ENCODE results near the gene CUBN. TPM values are rescaled to one million over a fixed set of nuclear protein-coding genes. Genes with fewer than 3 reads are reported as not detected.

The CUBN gene
- polyA plus RNA-seq, 2 of the 4 experiments (the other 2 are of a cell fraction): 0.08 to 0.28 TPM

DNA sequence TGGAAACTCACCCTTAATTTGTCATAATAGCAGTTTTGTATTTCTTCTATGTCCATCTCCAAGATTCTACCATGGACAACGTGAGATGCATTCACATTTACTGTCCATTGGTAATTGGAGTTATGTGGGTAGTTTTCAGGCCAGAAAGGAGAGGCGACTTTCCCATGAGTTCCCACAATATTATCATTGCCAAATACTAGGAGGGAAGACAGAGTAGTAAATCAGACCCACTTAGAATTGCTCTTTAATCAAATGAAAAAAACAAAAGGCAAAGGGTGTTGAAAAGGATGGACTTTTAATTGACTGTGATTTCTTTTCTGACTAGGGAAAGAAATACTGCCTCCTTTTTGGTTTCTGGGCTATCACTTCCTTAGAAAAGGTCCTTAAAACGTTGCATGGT is 190.7 kb downstream of the CUBN start (continued):
- TF ChIP-seq, protein P1, sequence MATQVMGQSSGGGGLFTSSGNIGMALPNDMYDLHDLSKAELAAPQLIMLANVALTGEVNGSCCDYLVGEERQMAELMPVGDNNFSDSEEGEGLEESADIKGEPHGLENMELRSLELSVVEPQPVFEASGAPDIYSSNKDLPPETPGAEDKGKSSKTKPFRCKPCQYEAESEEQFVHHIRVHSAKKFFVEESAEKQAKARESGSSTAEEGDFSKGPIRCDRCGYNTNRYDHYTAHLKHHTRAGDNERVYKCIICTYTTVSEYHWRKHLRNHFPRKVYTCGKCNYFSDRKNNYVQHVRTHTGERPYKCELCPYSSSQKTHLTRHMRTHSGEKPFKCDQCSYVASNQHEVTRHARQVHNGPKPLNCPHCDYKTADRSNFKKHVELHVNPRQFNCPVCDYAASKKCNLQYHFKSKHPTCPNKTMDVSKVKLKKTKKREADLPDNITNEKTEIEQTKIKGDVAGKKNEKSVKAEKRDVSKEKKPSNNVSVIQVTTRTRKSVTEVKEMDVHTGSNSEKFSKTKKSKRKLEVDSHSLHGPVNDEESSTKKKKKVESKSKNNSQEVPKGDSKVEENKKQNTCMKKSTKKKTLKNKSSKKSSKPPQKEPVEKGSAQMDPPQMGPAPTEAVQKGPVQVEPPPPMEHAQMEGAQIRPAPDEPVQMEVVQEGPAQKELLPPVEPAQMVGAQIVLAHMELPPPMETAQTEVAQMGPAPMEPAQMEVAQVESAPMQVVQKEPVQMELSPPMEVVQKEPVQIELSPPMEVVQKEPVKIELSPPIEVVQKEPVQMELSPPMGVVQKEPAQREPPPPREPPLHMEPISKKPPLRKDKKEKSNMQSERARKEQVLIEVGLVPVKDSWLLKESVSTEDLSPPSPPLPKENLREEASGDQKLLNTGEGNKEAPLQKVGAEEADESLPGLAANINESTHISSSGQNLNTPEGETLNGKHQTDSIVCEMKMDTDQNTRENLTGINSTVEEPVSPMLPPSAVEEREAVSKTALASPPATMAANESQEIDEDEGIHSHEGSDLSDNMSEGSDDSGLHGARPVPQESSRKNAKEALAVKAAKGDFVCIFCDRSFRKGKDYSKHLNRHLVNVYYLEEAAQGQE (IDR thresholded peaks at IDR 0.05): no peak
- TF ChIP-seq SREBF2 (IDR thresholded peaks at IDR 0.05): no peak
- TF ChIP-seq ZSCAN20 (CRISPR knock-in tag; IDR thresholded peaks at IDR 0.05): no peak
- no peak for TF ChIP-seq ZC3H11A (IDR thresholded peaks at IDR 0.05)
- no peak for TF ChIP-seq CBX2 (IDR thresholded peaks at IDR 0.05; ENCODE audit: borderline replicate concordance, low read depth)
- TF ChIP-seq, protein P2, sequence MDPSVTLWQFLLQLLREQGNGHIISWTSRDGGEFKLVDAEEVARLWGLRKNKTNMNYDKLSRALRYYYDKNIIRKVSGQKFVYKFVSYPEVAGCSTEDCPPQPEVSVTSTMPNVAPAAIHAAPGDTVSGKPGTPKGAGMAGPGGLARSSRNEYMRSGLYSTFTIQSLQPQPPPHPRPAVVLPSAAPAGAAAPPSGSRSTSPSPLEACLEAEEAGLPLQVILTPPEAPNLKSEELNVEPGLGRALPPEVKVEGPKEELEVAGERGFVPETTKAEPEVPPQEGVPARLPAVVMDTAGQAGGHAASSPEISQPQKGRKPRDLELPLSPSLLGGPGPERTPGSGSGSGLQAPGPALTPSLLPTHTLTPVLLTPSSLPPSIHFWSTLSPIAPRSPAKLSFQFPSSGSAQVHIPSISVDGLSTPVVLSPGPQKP (IDR thresholded peaks at IDR 0.05; ENCODE audit: low read depth, low read length): no peak

- TF ChIP-seq, protein P3, sequence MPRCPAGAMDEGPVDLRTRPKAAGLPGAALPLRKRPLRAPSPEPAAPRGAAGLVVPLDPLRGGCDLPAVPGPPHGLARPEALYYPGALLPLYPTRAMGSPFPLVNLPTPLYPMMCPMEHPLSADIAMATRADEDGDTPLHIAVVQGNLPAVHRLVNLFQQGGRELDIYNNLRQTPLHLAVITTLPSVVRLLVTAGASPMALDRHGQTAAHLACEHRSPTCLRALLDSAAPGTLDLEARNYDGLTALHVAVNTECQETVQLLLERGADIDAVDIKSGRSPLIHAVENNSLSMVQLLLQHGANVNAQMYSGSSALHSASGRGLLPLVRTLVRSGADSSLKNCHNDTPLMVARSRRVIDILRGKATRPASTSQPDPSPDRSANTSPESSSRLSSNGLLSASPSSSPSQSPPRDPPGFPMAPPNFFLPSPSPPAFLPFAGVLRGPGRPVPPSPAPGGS (IDR thresholded peaks at IDR 0.05): no peak
- TF ChIP-seq MYC (IDR thresholded peaks at IDR 0.05; ENCODE audit: borderline replicate concordance, low read length) (no peak), BHLHE40 (IDR thresholded peaks at IDR 0.05; ENCODE audit: low read depth, low read length) (no peak), EP300 (IDR thresholded peaks at IDR 0.05) (no peak), EHMT2 (IDR thresholded peaks at IDR 0.05; ENCODE audit: low read depth) (no peak), HOXB13 (CRISPR knock-in tag; IDR thresholded peaks at IDR 0.05; ENCODE audit: low read depth) (no peak), SMC3 (IDR thresholded peaks at IDR 0.05) (no peak)
- TF ChIP-seq, protein P2 (IDR thresholded peaks at IDR 0.05; ENCODE audit: low read depth, low read length): no peak
- no peak overlapping the region for H3K4me3 ChIP-seq
- FAIRE-seq: no peak
- H3K9me3 ChIP-seq: no peaks in the 10 kb centered on the region
- POLR2A ChIA-PET: no interaction called here
- H3K4me1 ChIP-seq: no peaks in the 10 kb centered on the region
- no peak overlapping the region for H3K4me2 ChIP-seq
- H3K27ac ChIP-seq: no peak overlapping the region
- CTCF ChIA-PET: interaction anchor here (0.6 kb wide), 1 partner anchor 296 kb away, joined by 3 read pairs; no protein-coding TSS in a partner anchor
- ATAC-seq: no peak
- WGBS (ENCODE audit: missing lambda C conversion rate): 59% methylated on average over 2 of the region's 2 CpGs
- DNase-seq (ENCODE audit: low read depth in 1 of 2, low spot score in 1 of 2): no peak
Observed at GRCh38 chr10:16934461-16934860, 195.2 kb downstream of the CUBN start.

GRCh38 chr10:16933783-16934182 is 195.8 kb downstream of the CUBN start:
- ChIA-PET POLR2A (no interaction called here), CTCF (no interaction called here)
- no peak overlapping the region for H3K27ac ChIP-seq
- 78% methylated on average over 4 of the region's 4 CpGs for WGBS (ENCODE audit: missing lambda C conversion rate)
- H3K4me2 ChIP-seq: no peak overlapping the region
- H3K9me3 ChIP-seq: no peaks in the 10 kb centered on the region
- H3K4me1 ChIP-seq: no peaks in the 10 kb centered on the region
- no peak overlapping the region for H3K4me3 ChIP-seq
- no peak for DNase-seq (ENCODE audit: low read depth in 1 of 2, low spot score in 1 of 2)
- FAIRE-seq: no peak
- no peak for ATAC-seq
- TF ChIP-seq, protein P4, sequence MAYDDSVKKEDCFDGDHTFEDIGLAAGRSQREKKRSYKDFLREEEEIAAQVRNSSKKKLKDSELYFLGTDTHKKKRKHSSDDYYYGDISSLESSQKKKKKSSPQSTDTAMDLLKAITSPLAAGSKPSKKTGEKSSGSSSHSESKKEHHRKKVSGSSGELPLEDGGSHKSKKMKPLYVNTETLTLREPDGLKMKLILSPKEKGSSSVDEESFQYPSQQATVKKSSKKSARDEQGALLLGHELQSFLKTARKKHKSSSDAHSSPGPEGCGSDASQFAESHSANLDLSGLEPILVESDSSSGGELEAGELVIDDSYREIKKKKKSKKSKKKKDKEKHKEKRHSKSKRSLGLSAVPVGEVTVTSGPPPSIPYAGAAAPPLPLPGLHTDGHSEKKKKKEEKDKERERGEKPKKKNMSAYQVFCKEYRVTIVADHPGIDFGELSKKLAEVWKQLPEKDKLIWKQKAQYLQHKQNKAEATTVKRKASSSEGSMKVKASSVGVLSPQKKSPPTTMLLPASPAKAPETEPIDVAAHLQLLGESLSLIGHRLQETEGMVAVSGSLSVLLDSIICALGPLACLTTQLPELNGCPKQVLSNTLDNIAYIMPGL (CRISPR knock-in tag; IDR thresholded peaks at IDR 0.05; ENCODE audit: borderline replicate concordance): no peak
- no peak for TF ChIP-seq SREBF2 (IDR thresholded peaks at IDR 0.05)
- TF ChIP-seq CBX8 (IDR thresholded peaks at IDR 0.05): no peak
- TF ChIP-seq CHD2 (IDR thresholded peaks at IDR 0.05; ENCODE audit: low read length, partially characterized antibody): no peak
- no peak for TF ChIP-seq JUNB (IDR thresholded peaks at IDR 0.05)
- no peak for TF ChIP-seq FOSL2 (IDR thresholded peaks at IDR 0.05)
- TF ChIP-seq FOSL2 (CRISPR knock-in tag; IDR thresholded peaks at IDR 0.05): no peak
- no peak for TF ChIP-seq PHF8 (IDR thresholded peaks at IDR 0.05; ENCODE audit: borderline replicate concordance, low read depth)
- TF ChIP-seq HDAC2 (IDR thresholded peaks at IDR 0.05): no peak
- no peak for TF ChIP-seq EP300 (IDR thresholded peaks at IDR 0.05)
- no peak for TF ChIP-seq CEBPB (IDR thresholded peaks at IDR 0.05)
- TF ChIP-seq RFX5 (IDR thresholded peaks at IDR 0.05): no peak
